SK-N-SH treated with all-trans-retinoic acid at 6 μM for 48 hours (cell line): ENCODE measurements around the gene SBK1.

ENCODE experiments used
- ATAC-seq: fragments of 200-7000 bp; cut with Tn5 transposase; 3 replicates; pipeline ENCODE4 v1.9.1; 2020; ENCODE audit warnings: mild to moderate bottlenecking, moderate library complexity
- ARNTL ChIP-seq: fragments of 450-650 bp; formaldehyde crosslinking; IDR thresholded peaks from 2 replicates; pipeline ENCODE4 v1.5.0; 2020; ENCODE audit warnings: low read depth, mild to moderate bottlenecking, moderate library complexity, borderline replicate concordance
- BACH2 ChIP-seq: fragments of 250-450 bp; sonication (Bioruptor Pico); IDR thresholded peaks from 2 replicates; pipeline ENCODE4 v1.9.0; 2021; ENCODE audit warnings: mild to moderate bottlenecking, borderline replicate concordance
- ESRRG ChIP-seq: fragments of 250-450 bp; sonication (Bioruptor Pico); IDR thresholded peaks from 2 replicates; pipeline ENCODE4 v1.6.1; 2021; ENCODE audit warnings: mild to moderate bottlenecking
- GLIS3 ChIP-seq: fragments of 250-450 bp; sonication (Bioruptor Pico); IDR thresholded peaks from 2 replicates; pipeline ENCODE4 v1.5.0; 2020; ENCODE audit warnings: mild to moderate bottlenecking, moderate library complexity
- ISL1 ChIP-seq: fragments of 250-450 bp; sonication (Bioruptor Pico); IDR thresholded peaks from 2 replicates; pipeline ENCODE4 v2.1.2; 2022; ENCODE audit warnings: mild to moderate bottlenecking, moderate library complexity
- OSR1 ChIP-seq: fragments of 250-450 bp; sonication (Bioruptor Pico); IDR thresholded peaks from 2 replicates; pipeline ENCODE4 v1.8.0; 2022; ENCODE audit warnings: moderate library complexity, mild to moderate bottlenecking, inconsistent platforms
- PPARA ChIP-seq: fragments of 250-450 bp; sonication (Bioruptor Pico); IDR thresholded peaks from 2 replicates; pipeline ENCODE4 v1.5.0; 2020; ENCODE audit warnings: mild to moderate bottlenecking, borderline replicate concordance
- RARB ChIP-seq: fragments of 250-450 bp; sonication (Bioruptor Pico); IDR thresholded peaks from 2 replicates; pipeline ENCODE4 v1.8.0; 2021; ENCODE audit warnings: mild to moderate bottlenecking, moderate library complexity
- SNAI2 ChIP-seq: fragments of 250-450 bp; sonication (Bioruptor Pico); IDR thresholded peaks from 2 replicates; pipeline ENCODE4 v1.5.0; 2020; ENCODE audit warnings: mild to moderate bottlenecking, moderate library complexity
- TCF4 ChIP-seq: fragments of 250-450 bp; sonication (Bioruptor Pico); IDR thresholded peaks from 2 replicates; pipeline ENCODE4 v1.8.0; 2021; ENCODE audit warnings: mild to moderate bottlenecking, moderate library complexity, borderline replicate concordance
- TOX ChIP-seq: fragments of 250-450 bp; sonication (Bioruptor Pico); IDR thresholded peaks from 2 replicates; pipeline ENCODE4 v1.8.0; 2021; ENCODE audit warnings: mild to moderate bottlenecking, moderate library complexity, borderline replicate concordance
- ZC3H10 ChIP-seq: fragments of 250-450 bp; sonication (Bioruptor Pico); IDR thresholded peaks from 2 replicates; pipeline ENCODE4 v1.5.1; 2021; ENCODE audit warnings: mild to moderate bottlenecking, moderate library complexity
- ZFP3 ChIP-seq: fragments of 250-450 bp; sonication (Bioruptor Pico); IDR thresholded peaks from 2 replicates; pipeline ENCODE4 v1.5.0; 2020; ENCODE audit warnings: mild to moderate bottlenecking, moderate library complexity
- ZFP30 ChIP-seq: fragments of 450-650 bp; formaldehyde crosslinking; IDR thresholded peaks from 2 replicates; pipeline ENCODE4 v1.5.0; 2022; ENCODE audit warnings: mild to moderate bottlenecking, moderate library complexity
- ZNF565 ChIP-seq: fragments of 450-650 bp; formaldehyde crosslinking; conservative IDR thresholded peaks from 2 replicates; pipeline ENCODE4 v1.5.0; 2020; ENCODE audit warnings: low read depth, mild to moderate bottlenecking, moderate library complexity
- ZNF70 ChIP-seq: fragments of 450-650 bp; formaldehyde crosslinking; IDR thresholded peaks from 2 replicates; pipeline ENCODE4 v1.5.0; 2020; ENCODE audit warnings: mild to moderate bottlenecking, moderate library complexity
- ZNF8 ChIP-seq: fragments of 450-650 bp; formaldehyde crosslinking; IDR thresholded peaks from 2 replicates; pipeline ENCODE4 v1.5.0; 2020; ENCODE audit warnings: mild to moderate bottlenecking, moderate library complexity
- TF ChIP-seq, protein P1 (sequence below): fragments of 250-450 bp; sonication (Bioruptor Pico); IDR thresholded peaks from 2 replicates; pipeline ENCODE4 v1.5.1; 2021; ENCODE audit warnings: mild to moderate bottlenecking, moderate library complexity
- TF ChIP-seq, protein P2 (sequence below): fragments of 250-450 bp; sonication (Bioruptor Pico); IDR thresholded peaks from 2 replicates; pipeline ENCODE4 v1.8.0; 2020; ENCODE audit warnings: mild to moderate bottlenecking, moderate library complexity, borderline replicate concordance
- TF ChIP-seq, protein P3 (sequence below): fragments of 250-450 bp; sonication (Bioruptor Pico); IDR thresholded peaks from 2 replicates; pipeline ENCODE4 v1.8.0; 2021; ENCODE audit warnings: low read depth, mild to moderate bottlenecking, moderate library complexity, borderline replicate concordance
- TF ChIP-seq, protein P4 (sequence below): fragments of 250-450 bp; sonication (Bioruptor Pico); IDR thresholded peaks from 2 replicates; pipeline ENCODE4 v1.5.0; 2020; ENCODE audit warnings: mild to moderate bottlenecking, moderate library complexity
- TF ChIP-seq, protein P5 (sequence below): fragments of 250-450 bp; sonication (Bioruptor Pico); IDR thresholded peaks from 2 replicates; pipeline ENCODE4 v1.5.1; 2020; ENCODE audit warnings: low read depth, mild to moderate bottlenecking, moderate library complexity

The SBK1 gene

DNA sequence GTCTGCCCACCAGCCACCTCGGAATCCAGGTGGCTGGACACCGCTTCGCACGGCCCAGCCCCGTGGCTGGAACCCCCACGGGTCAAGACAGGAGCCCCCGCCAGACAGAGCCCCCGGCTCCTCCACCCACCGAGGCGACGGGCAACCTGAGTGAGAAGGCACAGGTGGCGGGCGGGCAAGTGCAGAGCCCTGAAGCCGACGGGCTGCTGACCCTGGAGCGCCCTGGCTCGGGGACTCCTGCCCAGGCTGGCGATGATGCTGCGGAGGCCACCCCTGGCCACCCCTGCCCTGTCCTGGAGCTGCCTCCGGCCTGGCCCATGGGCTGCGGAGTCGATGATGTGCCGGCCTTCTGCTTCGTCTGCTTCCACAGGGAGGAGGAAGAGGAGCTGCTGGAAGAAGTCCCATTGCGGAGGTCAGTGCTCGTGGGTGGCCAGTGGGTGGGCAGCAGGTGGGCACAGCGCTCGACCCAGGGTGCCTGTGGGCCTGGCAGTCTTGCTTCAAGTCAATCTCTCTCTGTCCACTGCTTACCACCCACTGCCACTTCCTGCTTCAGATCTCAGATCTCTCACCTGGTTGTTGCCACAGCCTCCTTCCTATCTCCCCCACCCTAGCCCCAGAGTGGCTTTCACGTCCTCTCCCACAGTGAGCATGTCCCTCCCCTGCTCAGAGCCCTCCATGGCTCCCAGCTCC is 33.1 kb upstream of the SBK1 start:
- TF ChIP-seq ISL1 (CRISPR knock-in tag) (no peak), TOX (CRISPR knock-in tag) (no peak), GLIS3 (CRISPR knock-in tag) (no peak), ZC3H10 (no peak), ARNTL (CRISPR knock-in tag) (no peak), SNAI2 (CRISPR knock-in tag) (no peak), ZFP30 (CRISPR knock-in tag) (no peak), ZNF8 (CRISPR knock-in tag) (no peak), RARB (CRISPR knock-in tag) (no peak), PPARA (CRISPR knock-in tag) (no peak), TCF4 (no peak), BACH2 (CRISPR knock-in tag) (no peak), OSR1 (CRISPR knock-in tag) (no peak), ESRRG (no peak), ZNF565 (CRISPR knock-in tag) (no peak), ZNF70 (CRISPR knock-in tag) (no peak)
- TF ChIP-seq, protein P1, sequence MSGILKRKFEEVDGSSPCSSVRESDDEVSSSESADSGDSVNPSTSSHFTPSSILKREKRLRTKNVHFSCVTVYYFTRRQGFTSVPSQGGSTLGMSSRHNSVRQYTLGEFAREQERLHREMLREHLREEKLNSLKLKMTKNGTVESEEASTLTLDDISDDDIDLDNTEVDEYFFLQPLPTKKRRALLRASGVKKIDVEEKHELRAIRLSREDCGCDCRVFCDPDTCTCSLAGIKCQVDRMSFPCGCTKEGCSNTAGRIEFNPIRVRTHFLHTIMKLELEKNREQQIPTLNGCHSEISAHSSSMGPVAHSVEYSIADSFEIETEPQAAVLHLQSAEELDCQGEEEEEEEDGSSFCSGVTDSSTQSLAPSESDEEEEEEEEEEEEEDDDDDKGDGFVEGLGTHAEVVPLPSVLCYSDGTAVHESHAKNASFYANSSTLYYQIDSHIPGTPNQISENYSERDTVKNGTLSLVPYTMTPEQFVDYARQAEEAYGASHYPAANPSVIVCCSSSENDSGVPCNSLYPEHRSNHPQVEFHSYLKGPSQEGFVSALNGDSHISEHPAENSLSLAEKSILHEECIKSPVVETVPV: no peak
- TF ChIP-seq, protein P2, sequence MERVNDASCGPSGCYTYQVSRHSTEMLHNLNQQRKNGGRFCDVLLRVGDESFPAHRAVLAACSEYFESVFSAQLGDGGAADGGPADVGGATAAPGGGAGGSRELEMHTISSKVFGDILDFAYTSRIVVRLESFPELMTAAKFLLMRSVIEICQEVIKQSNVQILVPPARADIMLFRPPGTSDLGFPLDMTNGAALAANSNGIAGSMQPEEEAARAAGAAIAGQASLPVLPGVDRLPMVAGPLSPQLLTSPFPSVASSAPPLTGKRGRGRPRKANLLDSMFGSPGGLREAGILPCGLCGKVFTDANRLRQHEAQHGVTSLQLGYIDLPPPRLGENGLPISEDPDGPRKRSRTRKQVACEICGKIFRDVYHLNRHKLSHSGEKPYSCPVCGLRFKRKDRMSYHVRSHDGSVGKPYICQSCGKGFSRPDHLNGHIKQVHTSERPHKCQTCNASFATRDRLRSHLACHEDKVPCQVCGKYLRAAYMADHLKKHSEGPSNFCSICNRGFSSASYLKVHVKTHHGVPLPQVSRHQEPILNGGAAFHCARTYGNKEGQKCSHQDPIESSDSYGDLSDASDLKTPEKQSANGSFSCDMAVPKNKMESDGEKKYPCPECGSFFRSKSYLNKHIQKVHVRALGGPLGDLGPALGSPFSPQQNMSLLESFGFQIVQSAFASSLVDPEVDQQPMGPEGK (CRISPR knock-in tag): no peak
- TF ChIP-seq, protein P3, sequence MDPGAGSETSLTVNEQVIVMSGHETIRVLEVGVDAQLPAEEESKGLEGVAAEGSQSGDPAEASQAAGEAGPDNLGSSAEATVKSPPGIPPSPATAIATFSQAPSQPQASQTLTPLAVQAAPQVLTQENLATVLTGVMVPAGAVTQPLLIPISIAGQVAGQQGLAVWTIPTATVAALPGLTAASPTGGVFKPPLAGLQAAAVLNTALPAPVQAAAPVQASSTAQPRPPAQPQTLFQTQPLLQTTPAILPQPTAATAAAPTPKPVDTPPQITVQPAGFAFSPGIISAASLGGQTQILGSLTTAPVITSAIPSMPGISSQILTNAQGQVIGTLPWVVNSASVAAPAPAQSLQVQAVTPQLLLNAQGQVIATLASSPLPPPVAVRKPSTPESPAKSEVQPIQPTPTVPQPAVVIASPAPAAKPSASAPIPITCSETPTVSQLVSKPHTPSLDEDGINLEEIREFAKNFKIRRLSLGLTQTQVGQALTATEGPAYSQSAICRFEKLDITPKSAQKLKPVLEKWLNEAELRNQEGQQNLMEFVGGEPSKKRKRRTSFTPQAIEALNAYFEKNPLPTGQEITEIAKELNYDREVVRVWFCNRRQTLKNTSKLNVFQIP (CRISPR knock-in tag): no peak
- TF ChIP-seq, protein P4, sequence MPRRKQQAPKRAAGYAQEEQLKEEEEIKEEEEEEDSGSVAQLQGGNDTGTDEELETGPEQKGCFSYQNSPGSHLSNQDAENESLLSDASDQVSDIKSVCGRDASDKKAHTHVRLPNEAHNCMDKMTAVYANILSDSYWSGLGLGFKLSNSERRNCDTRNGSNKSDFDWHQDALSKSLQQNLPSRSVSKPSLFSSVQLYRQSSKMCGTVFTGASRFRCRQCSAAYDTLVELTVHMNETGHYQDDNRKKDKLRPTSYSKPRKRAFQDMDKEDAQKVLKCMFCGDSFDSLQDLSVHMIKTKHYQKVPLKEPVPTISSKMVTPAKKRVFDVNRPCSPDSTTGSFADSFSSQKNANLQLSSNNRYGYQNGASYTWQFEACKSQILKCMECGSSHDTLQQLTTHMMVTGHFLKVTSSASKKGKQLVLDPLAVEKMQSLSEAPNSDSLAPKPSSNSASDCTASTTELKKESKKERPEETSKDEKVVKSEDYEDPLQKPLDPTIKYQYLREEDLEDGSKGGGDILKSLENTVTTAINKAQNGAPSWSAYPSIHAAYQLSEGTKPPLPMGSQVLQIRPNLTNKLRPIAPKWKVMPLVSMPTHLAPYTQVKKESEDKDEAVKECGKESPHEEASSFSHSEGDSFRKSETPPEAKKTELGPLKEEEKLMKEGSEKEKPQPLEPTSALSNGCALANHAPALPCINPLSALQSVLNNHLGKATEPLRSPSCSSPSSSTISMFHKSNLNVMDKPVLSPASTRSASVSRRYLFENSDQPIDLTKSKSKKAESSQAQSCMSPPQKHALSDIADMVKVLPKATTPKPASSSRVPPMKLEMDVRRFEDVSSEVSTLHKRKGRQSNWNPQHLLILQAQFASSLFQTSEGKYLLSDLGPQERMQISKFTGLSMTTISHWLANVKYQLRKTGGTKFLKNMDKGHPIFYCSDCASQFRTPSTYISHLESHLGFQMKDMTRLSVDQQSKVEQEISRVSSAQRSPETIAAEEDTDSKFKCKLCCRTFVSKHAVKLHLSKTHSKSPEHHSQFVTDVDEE (CRISPR knock-in tag): no peak
- no peak for ATAC-seq

DNA sequence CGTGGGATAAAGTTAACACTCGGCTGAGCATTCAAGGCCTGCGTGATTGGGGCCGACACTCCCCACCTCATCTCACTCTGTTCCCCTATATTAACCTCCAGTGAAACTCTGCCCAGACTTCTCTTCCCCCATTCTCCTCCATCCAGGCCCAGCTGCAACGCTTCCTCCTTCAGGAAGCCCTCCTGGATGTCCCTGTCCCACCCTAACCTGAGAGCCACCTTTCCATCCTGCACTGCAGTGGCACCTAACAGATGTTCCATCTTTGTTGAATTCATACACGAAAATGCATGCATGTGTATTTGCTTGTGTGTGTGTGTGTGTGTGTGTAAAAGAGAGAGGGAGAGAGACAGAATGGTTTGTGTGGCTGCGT is 32.6 kb upstream of the SBK1 start:
- no peak for ATAC-seq
- TF ChIP-seq, protein P5, sequence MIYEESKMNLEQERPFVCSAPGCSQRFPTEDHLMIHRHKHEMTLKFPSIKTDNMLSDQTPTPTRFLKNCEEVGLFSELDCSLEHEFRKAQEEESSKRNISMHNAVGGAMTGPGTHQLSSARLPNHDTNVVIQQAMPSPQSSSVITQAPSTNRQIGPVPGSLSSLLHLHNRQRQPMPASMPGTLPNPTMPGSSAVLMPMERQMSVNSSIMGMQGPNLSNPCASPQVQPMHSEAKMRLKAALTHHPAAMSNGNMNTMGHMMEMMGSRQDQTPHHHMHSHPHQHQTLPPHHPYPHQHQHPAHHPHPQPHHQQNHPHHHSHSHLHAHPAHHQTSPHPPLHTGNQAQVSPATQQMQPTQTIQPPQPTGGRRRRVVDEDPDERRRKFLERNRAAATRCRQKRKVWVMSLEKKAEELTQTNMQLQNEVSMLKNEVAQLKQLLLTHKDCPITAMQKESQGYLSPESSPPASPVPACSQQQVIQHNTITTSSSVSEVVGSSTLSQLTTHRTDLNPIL (CRISPR knock-in tag): no peak
- TF ChIP-seq ZFP3 (CRISPR knock-in tag) (no peak), ISL1 (CRISPR knock-in tag) (no peak), BACH2 (CRISPR knock-in tag) (no peak), ZNF565 (CRISPR knock-in tag) (no peak), ZNF70 (CRISPR knock-in tag) (no peak)
- TF ChIP-seq, protein P3 (CRISPR knock-in tag): no peak
